Measurements from ENCODE around the gene CDH12. TPM values are rescaled to one million over a fixed set of nuclear protein-coding genes. Genes with fewer than 3 reads are reported as not detected.

Gene CDH12
- total and polyA plus RNA-seq, 2 experiments from 2014 or later: not detected

DNA sequence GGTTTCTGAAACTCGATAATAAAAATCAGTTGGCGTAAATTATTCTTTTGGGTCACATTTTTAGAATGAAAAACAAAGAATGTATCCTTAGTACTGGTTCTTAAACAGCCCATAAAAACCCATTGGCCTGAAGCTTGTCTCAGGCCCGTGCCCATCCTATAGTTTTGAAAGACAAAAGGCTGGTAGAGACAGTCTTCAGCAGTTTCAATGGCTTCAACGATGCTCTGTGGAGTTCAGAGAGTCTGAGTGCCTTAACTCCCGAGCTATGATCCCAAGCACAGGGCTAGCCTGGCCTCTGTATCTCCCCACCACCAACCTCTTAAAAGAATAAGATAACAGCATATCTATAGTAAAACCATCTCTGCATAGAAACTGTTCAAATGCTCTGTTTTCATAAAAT, 595.0 kb downstream of the CDH12 start:
- H3K4me3 ChIP-seq: no peak overlapping the region
- H3K79me2 ChIP-seq (ENCODE audit: insufficient read depth): no peaks in the 10 kb centered on the region
- 23 to 27% methylated on average over 5 of the region's 5 CpGs for WGBS, 2 experiments (ENCODE audit: low coverage in 1 of 2, low lambda C conversion rate in 2 of 2, missing lambda C conversion rate in 2 of 2)
- H3K27ac ChIP-seq: no peak overlapping the region
- H3K27me3 ChIP-seq (replicated peaks; ENCODE audit: insufficient read depth): no peaks in the 10 kb centered on the region
- H3K9ac ChIP-seq: no peak overlapping the region
- H4K20me1 ChIP-seq (ENCODE audit: insufficient read depth): no peaks in the 10 kb centered on the region
- TF ChIP-seq EZH2phosphoT487 (IDR thresholded peaks at IDR 0.05; ENCODE audit: insufficient read depth, low read depth) (no peak), EZH2 (IDR thresholded peaks at IDR 0.05; ENCODE audit: insufficient read depth, poor library complexity, severe bottlenecking) (no peak)
- no peak overlapping the region for H2AFZ ChIP-seq
- no peak overlapping the region for H3K4me2 ChIP-seq (ENCODE audit: unreplicated experiment)
- H3K4me1 ChIP-seq (ENCODE audit: insufficient read depth): no peaks in the 10 kb centered on the region
- no peaks in the 10 kb centered on the region for H3K9me2 ChIP-seq (ENCODE audit: insufficient read depth)
- no peaks in the 10 kb centered on the region for H3K36me3 ChIP-seq (ENCODE audit: low read depth)
- DNase-seq: no peak
- in situ Hi-C loops (cut with MboI): no loop called here
- H3K9me3 ChIP-seq (ENCODE audit: low read depth): no peaks in the 10 kb centered on the region
- H3F3A ChIP-seq (ENCODE audit: insufficient read depth): no peaks in the 10 kb centered on the region

DNA sequence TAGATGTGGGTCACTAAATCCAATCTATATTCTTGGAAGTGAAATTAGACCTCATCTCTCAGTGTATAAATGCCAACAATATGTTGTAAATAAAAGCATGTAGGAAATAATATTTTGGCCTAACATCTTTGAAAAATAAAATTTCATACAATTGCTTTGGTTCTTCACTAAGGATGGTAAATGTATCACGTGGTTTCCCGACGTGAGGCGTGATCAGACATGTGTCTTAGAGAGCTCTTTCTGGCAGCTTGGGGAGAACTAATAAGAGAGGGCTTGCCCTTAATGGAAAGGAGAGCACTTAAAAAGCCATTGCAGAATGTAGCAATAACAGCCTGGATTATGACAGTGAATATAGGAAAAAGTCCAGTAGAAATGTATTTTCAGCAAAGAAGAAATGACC, 602.6 kb downstream of the CDH12 start:
- in situ Hi-C loops (cut with MboI): no loop called here
- Histone ChIP-seq H3K4me2 (ENCODE audit: unreplicated experiment) (no peak overlapping the region), H3K79me2 (ENCODE audit: insufficient read depth) (no peaks in the 10 kb centered on the region), H3K36me3 (ENCODE audit: low read depth) (no peaks in the 10 kb centered on the region), H3K27ac (no peak overlapping the region), H3K27me3 (replicated peaks; ENCODE audit: insufficient read depth) (no peaks in the 10 kb centered on the region), H3K9ac (no peak overlapping the region), H3K9me2 (ENCODE audit: insufficient read depth) (no peaks in the 10 kb centered on the region), H4K20me1 (ENCODE audit: insufficient read depth) (no peaks in the 10 kb centered on the region), H2AFZ (no peak overlapping the region), H3K4me3 (no peak overlapping the region), H3F3A (ENCODE audit: insufficient read depth) (no peaks in the 10 kb centered on the region), H3K9me3 (ENCODE audit: low read depth) (no peaks in the 10 kb centered on the region), H3K4me1 (ENCODE audit: insufficient read depth) (no peaks in the 10 kb centered on the region)
- no peak for DNase-seq
- WGBS, 2 experiments (ENCODE audit: low coverage in 1 of 2, low lambda C conversion rate in 2 of 2, missing lambda C conversion rate in 2 of 2): 5 to 12% methylated on average over 4 of the region's 4 CpGs
- TF ChIP-seq EZH2 (IDR thresholded peaks at IDR 0.05; ENCODE audit: insufficient read depth, poor library complexity, severe bottlenecking): no peak

DNA sequence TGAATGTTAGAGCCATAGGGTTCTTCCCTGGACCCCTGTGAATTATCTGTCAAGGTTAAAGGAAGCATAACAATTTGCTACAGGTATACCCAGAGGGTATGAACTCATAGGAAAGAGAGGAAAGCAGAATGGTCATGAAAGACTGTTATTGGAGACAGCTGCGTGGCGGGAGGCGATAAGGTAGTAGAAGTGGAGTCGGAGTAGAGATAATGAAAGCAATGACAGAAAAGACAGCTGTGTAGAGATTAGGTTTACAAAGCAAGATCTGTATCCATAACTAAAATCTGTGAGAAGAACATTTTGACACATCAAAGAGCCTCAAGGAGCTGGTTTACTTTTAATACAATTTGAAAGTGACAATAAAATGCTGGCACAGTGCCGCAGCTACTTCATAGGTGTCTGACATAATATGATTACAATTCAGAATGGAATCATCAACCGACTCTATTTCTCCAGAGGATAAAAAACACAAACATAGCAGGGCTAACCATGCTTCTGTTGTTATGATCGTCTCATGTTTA, 603.9 kb downstream of the CDH12 start:
- no peak overlapping the region for H3K27ac ChIP-seq
- H3K4me3 ChIP-seq: no peak overlapping the region
- no peaks in the 10 kb centered on the region for H4K20me1 ChIP-seq (ENCODE audit: insufficient read depth)
- in situ Hi-C loops (cut with MboI): no loop called here
- no peaks in the 10 kb centered on the region for H3F3A ChIP-seq (ENCODE audit: insufficient read depth)
- no peak for DNase-seq
- H3K79me2 ChIP-seq (ENCODE audit: insufficient read depth): no peaks in the 10 kb centered on the region
- no peak overlapping the region for H3K9ac ChIP-seq
- 48 to 49% methylated on average over 7 of the region's 7 CpGs for WGBS, 2 experiments (ENCODE audit: low coverage in 1 of 2, low lambda C conversion rate in 2 of 2, missing lambda C conversion rate in 2 of 2)
- no peaks in the 10 kb centered on the region for H3K27me3 ChIP-seq (replicated peaks; ENCODE audit: insufficient read depth)
- no peaks in the 10 kb centered on the region for H3K9me3 ChIP-seq (ENCODE audit: low read depth)
- TF ChIP-seq EZH2phosphoT487 (IDR thresholded peaks at IDR 0.05; ENCODE audit: insufficient read depth, low read depth): no peak
- no peak for TF ChIP-seq EZH2 (IDR thresholded peaks at IDR 0.05; ENCODE audit: insufficient read depth, poor library complexity, severe bottlenecking)
- H3K4me2 ChIP-seq (ENCODE audit: unreplicated experiment): no peak overlapping the region
- H3K9me2 ChIP-seq (ENCODE audit: insufficient read depth): no peaks in the 10 kb centered on the region
- no peaks in the 10 kb centered on the region for H3K36me3 ChIP-seq (ENCODE audit: low read depth)
- H3K4me1 ChIP-seq (ENCODE audit: insufficient read depth): no peaks in the 10 kb centered on the region
- H2AFZ ChIP-seq: no peak overlapping the region

DNA sequence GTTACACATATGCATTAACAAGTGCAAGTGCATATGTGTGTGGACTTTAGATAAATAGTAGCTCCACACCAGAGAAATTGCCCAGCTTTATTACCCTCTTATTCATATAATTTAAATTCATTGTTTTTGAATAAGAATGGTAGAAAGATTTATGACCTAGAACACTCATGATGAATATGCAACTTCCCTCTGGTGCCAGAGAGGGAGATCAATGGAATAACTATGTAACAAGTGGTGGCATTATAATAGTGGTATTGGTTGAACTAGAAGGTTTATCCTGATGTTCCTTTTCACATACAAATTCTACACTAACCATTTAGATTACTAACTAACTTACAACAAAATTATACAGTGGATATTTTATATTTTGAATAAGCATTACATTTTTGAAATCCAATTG, 607.4 kb downstream of the CDH12 start:
- Histone ChIP-seq H3K9me2 (ENCODE audit: insufficient read depth) (no peaks in the 10 kb centered on the region), H3K27me3 (replicated peaks; ENCODE audit: insufficient read depth) (no peaks in the 10 kb centered on the region), H3K4me3 (no peak overlapping the region), H3K27ac (no peak overlapping the region), H3K9ac (no peak overlapping the region), H3K4me1 (ENCODE audit: insufficient read depth) (no peaks in the 10 kb centered on the region), H2AFZ (no peak overlapping the region), H3K36me3 (ENCODE audit: low read depth) (no peaks in the 10 kb centered on the region), H3F3A (ENCODE audit: insufficient read depth) (no peaks in the 10 kb centered on the region), H4K20me1 (ENCODE audit: insufficient read depth) (no peaks in the 10 kb centered on the region), H3K4me2 (ENCODE audit: unreplicated experiment) (no peak overlapping the region), H3K79me2 (ENCODE audit: insufficient read depth) (no peaks in the 10 kb centered on the region), H3K9me3 (ENCODE audit: low read depth) (no peaks in the 10 kb centered on the region)
- DNase-seq: no peak
- TF ChIP-seq EZH2phosphoT487 (IDR thresholded peaks at IDR 0.05; ENCODE audit: insufficient read depth, low read depth) (no peak), EZH2 (IDR thresholded peaks at IDR 0.05; ENCODE audit: insufficient read depth, poor library complexity, severe bottlenecking) (no peak)
- in situ Hi-C loops (cut with MboI): no loop called here

DNA sequence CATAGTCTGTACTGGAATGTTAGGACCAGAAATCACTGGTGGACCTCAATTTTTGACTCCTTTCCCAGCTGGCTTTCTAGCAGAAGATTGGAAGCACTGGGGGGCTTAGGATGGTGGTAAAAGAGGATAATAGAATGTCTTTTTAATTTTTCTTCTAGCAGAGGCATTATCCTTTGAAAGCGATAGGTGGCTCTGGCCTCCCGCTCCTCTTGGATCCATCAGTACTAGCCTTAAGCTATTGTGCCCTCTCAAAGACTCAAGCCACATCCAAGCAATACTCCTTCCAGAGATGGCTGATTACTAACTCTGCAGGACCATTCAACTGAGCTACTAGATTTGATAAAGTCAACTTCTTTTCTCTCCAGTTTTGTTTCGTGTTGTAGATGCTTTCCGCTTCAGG, 610.6 kb downstream of the CDH12 start:
- Histone ChIP-seq H3K27me3 (replicated peaks; ENCODE audit: insufficient read depth) (no peaks in the 10 kb centered on the region), H4K20me1 (ENCODE audit: insufficient read depth) (no peaks in the 10 kb centered on the region), H3K4me2 (ENCODE audit: unreplicated experiment) (no peak overlapping the region), H3K27ac (no peak overlapping the region), H3F3A (ENCODE audit: insufficient read depth) (no peaks in the 10 kb centered on the region), H3K9me3 (ENCODE audit: low read depth) (no peaks in the 10 kb centered on the region), H3K79me2 (ENCODE audit: insufficient read depth) (no peaks in the 10 kb centered on the region), H3K4me3 (no peak overlapping the region), H3K9me2 (ENCODE audit: insufficient read depth) (no peaks in the 10 kb centered on the region), H3K4me1 (ENCODE audit: insufficient read depth) (no peaks in the 10 kb centered on the region), H2AFZ (no peak overlapping the region), H3K9ac (no peak overlapping the region), H3K36me3 (ENCODE audit: low read depth) (no peaks in the 10 kb centered on the region)
- 25 to 31% methylated on average over 4 of the region's 4 CpGs for WGBS, 2 experiments (ENCODE audit: low coverage in 1 of 2, low lambda C conversion rate in 2 of 2, missing lambda C conversion rate in 2 of 2)
- DNase-seq: peak; percentile 26
- no peak for TF ChIP-seq EZH2 (IDR thresholded peaks at IDR 0.05; ENCODE audit: insufficient read depth, poor library complexity, severe bottlenecking)
- no peak for TF ChIP-seq EZH2phosphoT487 (IDR thresholded peaks at IDR 0.05; ENCODE audit: insufficient read depth, low read depth)
- in situ Hi-C loops (cut with MboI): no loop called here
